IMR-90 (cell line): ENCODE measurements around the gene NR1D1. TPM values are rescaled to one million over a fixed set of nuclear protein-coding genes. Genes with fewer than 3 reads are reported as not detected.

Experiments used
- CTCF ChIP-seq: conservative IDR thresholded peaks from 2 replicates; pipeline ENCODE4 v1.5.1; 2012; ENCODE audit warnings: mild to moderate bottlenecking, low read depth, low read length, improper control_type of control experiment
- polyA plus RNA-seq, 3 experiments: library from polyadenylated mRNA; depleted of rRNA; stranded (reverse); fragments of >200 nt; gene quantifications; 2 replicates each; pipeline ENCODE4 v1.2.3, GENCODE V29; 2012; ENCODE audit warnings: low replicate concordance in 1 of 3
- total RNA-seq: library from RNA; depleted of rRNA; stranded (reverse); fragments of >200 nt; gene quantifications from 2 replicates; pipeline ENCODE4 v1.2.3, GENCODE V29; 2012

The NR1D1 gene
- total and polyA plus RNA-seq, 2 of the 4 experiments (the other 2 are of a cell fraction): 0.36 to 7.2 TPM

DNA sequence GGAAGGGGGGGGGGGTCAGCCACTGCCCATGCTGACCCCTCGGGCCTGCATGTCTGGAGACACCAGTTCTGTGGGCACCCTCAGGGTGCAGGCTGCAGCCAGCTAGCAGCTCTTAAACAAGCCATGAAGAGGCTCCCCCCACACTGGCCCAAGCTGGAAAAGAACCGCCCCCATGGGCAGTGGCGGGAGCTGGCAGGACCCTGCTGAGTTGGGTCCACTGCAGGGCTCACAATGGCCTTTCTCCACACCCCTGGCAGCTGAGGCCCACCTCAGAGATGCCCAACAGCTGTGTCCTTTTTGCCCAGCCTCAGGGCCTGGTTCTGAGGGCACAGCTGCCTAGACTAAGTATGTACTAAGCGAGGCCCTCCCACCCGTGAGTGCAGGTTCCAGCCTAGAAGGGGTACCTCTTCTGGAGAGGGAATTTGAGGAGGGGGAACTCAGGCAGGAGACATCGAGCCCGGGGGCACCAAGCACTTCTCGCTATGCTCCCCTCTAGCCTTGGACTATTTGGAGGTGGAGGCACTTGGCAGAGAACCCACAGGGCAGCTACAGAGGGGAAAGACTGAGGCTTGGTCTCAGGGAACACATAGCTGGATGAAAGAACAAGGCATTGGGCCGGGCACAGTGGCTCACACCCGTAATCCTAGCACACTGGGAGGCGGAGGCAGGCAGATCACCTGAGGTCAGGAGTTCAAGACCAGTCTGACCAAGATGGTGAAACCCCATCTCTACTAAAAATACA lies 34.4 kb downstream of the NR1D1 start (continued):
- no peak for TF ChIP-seq CTCF
